K562 (cell line): ENCODE data around the gene KAZN. TPM values are rescaled to one million over a fixed set of nuclear protein-coding genes. Genes with fewer than 3 reads are reported as not detected.

Experiments
- ATAC-seq: fragments of 200-7000 bp; cut with Tn5 transposase; 3 replicates; pipeline ENCODE4 v1.9.1; 2020; ENCODE audit warnings: moderate library complexity
- BruUV-seq: library from RNA; stranded (reverse); fragments of 400-500 nt; replicated peaks from 2 replicates; lab custom pipeline; 2021; lab: Mats Ljungman, UMichigan
- CTCF ChIA-PET: fragments of 300-600 bp; formaldehyde crosslinking; extraction: SDS; loops from one replicate; lab custom pipeline; 2021; ENCODE audit warnings: low intra/inter-chr PET ratio; lab: Yijun Ruan, JAX
- POLR2A ChIA-PET: fragments of 300-600, 350-650 bp; sonication (Branson Sonifier 250); formaldehyde crosslinking; extraction: SDS; loops from one replicate; lab custom pipeline; 2021; ENCODE audit warnings: antibody characterized with exemption, inconsistent platforms; lab: Yijun Ruan, JAX
- DNase-seq, 4 experiments: peaks; one replicate each; pipeline versions ENCODE4 v3.0.0 to v3.0.0-alpha.2; 2011 to 2018; ENCODE audit warnings: low spot score in 3 of 4, mixed read lengths in 3 of 4; ENCODE audit errors: extremely low read depth in 1 of 4
- FAIRE-seq: peaks from 2 replicates; lab custom pipeline; 2011; peaks lifted over from hg19 to GRCh38; lab: Jason Lieb, UNC
- H2AFZ ChIP-seq: 2 replicates; pipeline ENCODE4 v1.6.0; 2011; ENCODE audit warnings: low read depth, low read length, control low read depth, inconsistent platforms
- H3K27ac ChIP-seq: fragments of 200-600 bp; 3 replicates; pipeline ENCODE4 v1.8.0; 2011; ENCODE audit warnings: low read depth, mild to moderate bottlenecking, control low read depth, inconsistent platforms, low read length, moderate library complexity, mixed read lengths; ENCODE audit errors: extremely low read depth
- H3K27me3 ChIP-seq, 2 experiments: fragments of 300-600 bp in 1 of 2; 2 replicates in 1 of 2; 3 replicates in 1 of 2; pipeline versions ENCODE4 v1.6.0 to v1.8.0; 2011; ENCODE audit warnings: inconsistent platforms in 2 of 2, low read length in 2 of 2, mild to moderate bottlenecking in 1 of 2, mixed read lengths in 1 of 2, moderate library complexity in 1 of 2; ENCODE audit not compliant: control insufficient read depth in 2 of 2, insufficient read depth in 2 of 2
- H3K36me3 ChIP-seq: fragments of 300-600 bp; 3 replicates; pipeline ENCODE4 v1.8.0; 2011; ENCODE audit warnings: mild to moderate bottlenecking, low read length, inconsistent platforms; ENCODE audit not compliant: control insufficient read depth, insufficient read depth
- H3K4me1 ChIP-seq, 2 experiments: fragments of 200-600 bp in 1 of 2; replicated peaks in 1 of 2; 2 replicates in 1 of 2; 3 replicates in 1 of 2; pipeline versions ENCODE4 v1.5.1 to v1.8.0; 2011; ENCODE audit warnings: inconsistent platforms in 2 of 2, low read length in 2 of 2, mild to moderate bottlenecking in 1 of 2, mixed read lengths in 1 of 2, moderate library complexity in 1 of 2; ENCODE audit not compliant: control insufficient read depth in 2 of 2, insufficient read depth in 2 of 2
- H3K4me2 ChIP-seq: 2 replicates; pipeline ENCODE4 v1.6.1; 2011; ENCODE audit warnings: low read length, control low read depth, inconsistent platforms, mixed read lengths; ENCODE audit not compliant: insufficient read depth
- H3K4me3 ChIP-seq: fragments of 200-600 bp; sonication (generic), shearing (Covaris generic); 2 replicates; pipeline ENCODE4 v1.5.1; 2016; ENCODE audit warnings: control low read depth, inconsistent platforms
- H3K79me2 ChIP-seq: fragments of 200-600 bp; 3 replicates; pipeline ENCODE4 v1.8.0; 2011; ENCODE audit warnings: low read length, inconsistent platforms; ENCODE audit not compliant: control insufficient read depth, insufficient read depth
- H3K9ac ChIP-seq, 2 experiments: 2 replicates each; pipeline versions ENCODE4 v1.6.0 to v1.6.1; 2011; ENCODE audit warnings: low read depth in 2 of 2, low read length in 2 of 2, control low read depth in 1 of 2, inconsistent platforms in 1 of 2, mild to moderate bottlenecking in 1 of 2, mixed read lengths in 1 of 2; ENCODE audit not compliant: insufficient read depth in 1 of 2
- H3K9me1 ChIP-seq: one replicate; pipeline ENCODE4 v1.6.0; 2011; ENCODE audit warnings: inconsistent platforms, mild to moderate bottlenecking, low read length, moderate library complexity; ENCODE audit not compliant: control insufficient read depth, insufficient read depth
- H3K9me3 ChIP-seq: replicated peaks from 2 replicates; pipeline ENCODE4 v1.5.1; 2011; ENCODE audit warnings: low read depth, low read length, inconsistent platforms; ENCODE audit not compliant: control insufficient read depth, insufficient read depth
- H4K20me1 ChIP-seq: replicated peaks from 2 replicates; pipeline ENCODE4 v1.6.1; 2011; ENCODE audit warnings: low read length, inconsistent platforms, mixed read lengths; ENCODE audit not compliant: control insufficient read depth, insufficient read depth
- FOXJ3 ChIP-seq: sonication (generic); formaldehyde crosslinking; IDR thresholded peaks from 2 replicates; pipeline ENCODE4 v1.4.0; 2020; ENCODE audit warnings: mild to moderate bottlenecking, missing genetic modification reagents
- XRCC4 ChIP-seq: IDR thresholded peaks from one replicate; pipeline ENCODE4 v1.6.1; 2011; ENCODE audit not compliant: insufficient read depth, insufficient read length; ENCODE audit errors: extremely low read depth
- ZNF644 ChIP-seq: fragments of 200-800 bp; sonication (Bioruptor generic); IDR thresholded peaks from 2 replicates; pipeline ENCODE4 v1.6.1; 2016; ENCODE audit warnings: low read depth, missing genetic modification characterization, missing compliant biosample characterization
- WGBS: fragments of 100-300 bp; shearing (Covaris generic); methylation state at CpG from one replicate; pipeline ENCODE4 v1.1.6; 2016; ENCODE audit warnings: low coverage, mixed read lengths; ENCODE audit not compliant: insufficient coverage; ENCODE audit errors: missing lambda C conversion rate; 5-methylcytosine and 5-hydroxymethylcytosine counted together
- in situ Hi-C: fragments of 300-500 bp; cut with MboI; formaldehyde crosslinking; loops from 4 replicates; pipeline ENCODE4 v1.15.0; 2018; ENCODE audit warnings: inconsistent platforms, mixed read lengths
- intact Hi-C: fragments of 100-400 bp; cut with micrococcal nuclease; formaldehyde crosslinking; loops from 2 replicates; pipeline ENCODE4 v1.14.2; 2022
- polyA plus RNA-seq, 8 experiments: library from polyadenylated mRNA; depleted of rRNA in 4 of 8; stranded (reverse) in 5 of 8; unstranded in 3 of 8; fragments of >200 nt; fragmentation: Nextera tagmentation in 2 of 8; fragmentation: Illumina TruSeq in 1 of 8; extraction: Ambion mirVana in 2 of 8; extraction: Trizol in 1 of 8; gene quantifications; 2 replicates each; pipeline versions ENCODE4 v1.2.1 to v1.2.3, GENCODE V29; 2011 to 2014; ENCODE audit warnings: inconsistent platforms in 1 of 8, missing spikeins in 1 of 8
- total RNA-seq, 7 experiments: library from RNA; depleted of rRNA in 6 of 7; stranded (reverse); fragments of >200 nt in 6 of 7; fragmentation: Illumina TruSeq in 2 of 7; extraction: Trizol in 2 of 7; gene quantifications; 2 replicates each; pipeline versions ENCODE4 v1.2.1 to v1.2.3, GENCODE V29; 2011 to 2021; ENCODE audit warnings: low replicate concordance in 1 of 7
- TF ChIP-seq, protein P1 (sequence below): fragments of 250-450 bp; sonication (Bioruptor Pico); IDR thresholded peaks from 2 replicates; pipeline ENCODE4 v1.8.0; 2022; ENCODE audit warnings: moderate library complexity, mild to moderate bottlenecking, inconsistent platforms
- TF ChIP-seq, protein P2 (sequence below): fragments of 450-650 bp; formaldehyde crosslinking; conservative IDR thresholded peaks from 2 replicates; pipeline ENCODE4 v1.4.0; 2022; ENCODE audit warnings: mild to moderate bottlenecking, missing genetic modification characterization

Gene KAZN
- total and polyA plus RNA-seq, 9 of the 15 experiments (the other 6 are each of a cell fraction or from before 2014, with no cell fraction given) = 2.1 to 21.6 (median 5.4) TPM

DNA sequence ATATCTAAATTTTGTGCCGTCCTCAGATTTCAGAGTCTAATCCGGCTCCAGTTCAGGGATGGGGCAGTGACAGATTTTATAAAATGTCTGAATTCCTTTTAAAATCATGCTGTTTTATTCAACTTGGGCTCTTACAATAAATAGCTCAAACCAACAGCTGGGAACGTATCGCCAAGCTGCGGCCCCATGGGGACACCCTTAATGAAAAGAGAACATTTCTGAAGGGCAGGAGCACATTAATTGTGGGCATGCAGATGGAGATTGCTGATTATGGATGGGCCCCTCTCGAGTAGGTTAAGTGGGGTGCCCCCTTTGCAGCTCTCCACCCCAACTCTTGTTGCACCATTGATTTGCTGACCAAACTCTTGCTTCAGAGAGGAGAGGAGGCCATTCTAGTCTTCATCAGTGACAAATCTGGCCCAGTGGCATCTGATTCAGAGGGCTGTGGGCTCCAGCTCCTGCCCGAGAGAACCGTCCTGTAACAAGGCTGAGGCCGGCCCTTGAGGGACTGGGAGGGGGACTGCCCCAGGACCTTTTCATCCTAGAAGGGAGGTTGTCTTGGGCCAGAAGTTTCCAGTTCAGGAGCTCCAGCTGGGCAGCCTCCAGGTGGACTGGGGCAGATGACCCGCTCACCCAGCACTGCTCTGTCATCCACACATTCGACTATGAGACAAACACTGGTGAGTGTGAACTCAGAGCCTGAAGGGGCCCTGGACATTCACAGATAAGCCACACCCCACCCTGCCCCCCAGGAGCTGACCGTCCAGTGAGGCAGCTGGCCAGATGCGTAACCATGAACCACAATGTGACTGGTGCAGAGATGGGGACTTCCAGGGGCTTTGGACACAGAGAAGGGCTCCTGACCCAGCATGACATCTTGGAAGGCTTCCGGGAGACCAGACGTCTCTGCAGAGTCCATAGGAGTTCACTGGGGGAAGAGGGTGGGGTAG is 500.0 kb downstream of the KAZN start:
- POLR2A ChIA-PET = interaction anchor here (0.6 to 1.1 kb wide), 6 partner anchors 11 to 410 kb away, joined by 3 to 5 read pairs (median 3); no protein-coding TSS in a partner anchor
- H3K27ac ChIP-seq = no peak overlapping the region
- H3K36me3 ChIP-seq = no peaks in the 10 kb centered on the region
- no peaks in the 10 kb centered on the region for H3K79me2 ChIP-seq
- no peaks in the 10 kb centered on the region for H3K9me3 ChIP-seq
- H3K27me3 ChIP-seq = peaks cover 23 to 81% of the 10 kb centered on the region in 2 experiments
- in situ Hi-C loops = no loop called here
- H4K20me1 ChIP-seq = peaks cover 11% of the 10 kb centered on the region
- no peak overlapping the region for H3K4me2 ChIP-seq
- 1% methylated on average over 15 of the region's 15 CpGs for WGBS
- H3K4me3 ChIP-seq = no peak overlapping the region
- no peak overlapping the region for H2AFZ ChIP-seq
- intact Hi-C loops = no loop called here
- TF ChIP-seq XRCC4 (no peak), FOXJ3 (CRISPR knock-in tag) (no peak), ZNF644 (tag) (no peak)
- TF ChIP-seq, protein P1, sequence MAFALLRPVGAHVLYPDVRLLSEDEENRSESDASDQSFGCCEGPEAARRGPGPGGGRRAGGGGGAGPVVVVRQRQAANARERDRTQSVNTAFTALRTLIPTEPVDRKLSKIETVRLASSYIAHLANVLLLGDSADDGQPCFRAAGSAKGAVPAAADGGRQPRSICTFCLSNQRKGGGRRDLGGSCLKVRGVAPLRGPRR = no peak
- TF ChIP-seq, protein P2, sequence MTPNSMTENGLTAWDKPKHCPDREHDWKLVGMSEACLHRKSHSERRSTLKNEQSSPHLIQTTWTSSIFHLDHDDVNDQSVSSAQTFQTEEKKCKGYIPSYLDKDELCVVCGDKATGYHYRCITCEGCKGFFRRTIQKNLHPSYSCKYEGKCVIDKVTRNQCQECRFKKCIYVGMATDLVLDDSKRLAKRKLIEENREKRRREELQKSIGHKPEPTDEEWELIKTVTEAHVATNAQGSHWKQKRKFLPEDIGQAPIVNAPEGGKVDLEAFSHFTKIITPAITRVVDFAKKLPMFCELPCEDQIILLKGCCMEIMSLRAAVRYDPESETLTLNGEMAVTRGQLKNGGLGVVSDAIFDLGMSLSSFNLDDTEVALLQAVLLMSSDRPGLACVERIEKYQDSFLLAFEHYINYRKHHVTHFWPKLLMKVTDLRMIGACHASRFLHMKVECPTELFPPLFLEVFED (CRISPR knock-in tag) = no peak
- ATAC-seq (no peak), DNase-seq (no peak), FAIRE-seq (no peak)
- H3K9ac ChIP-seq = no peak overlapping the region
- H3K4me1 ChIP-seq = peaks cover 0 to 6% of the 10 kb centered on the region in 2 experiments; a peak in 1 of 5 replicates
- no TSS peak for BruUV-seq
- H3K9me1 ChIP-seq = no peaks in the 10 kb centered on the region
- CTCF ChIA-PET = no interaction called here
